CD4-positive, alpha-beta T cell (primary cell): Measurements from ENCODE around the gene NHSL2. TPM values are rescaled to one million over a fixed set of nuclear protein-coding genes. Genes with fewer than 3 reads are reported as not detected.
"Not testable (repeated sequence)": the region's sequence is repeated elsewhere in the genome, so short reads cannot be mapped to it uniquely, and the experiment has no call there.

ENCODE experiments used
- ATAC-seq: fragments of 200-7000 bp; cut with Tn5 transposase; one replicate; pipeline ENCODE4 v1.10.0; 2022; ENCODE audit warnings: mild to moderate bottlenecking; ENCODE audit not compliant: poor library complexity
- CTCF ChIA-PET: fragments of 350-600 bp; sonication (Branson Sonifier 250); formaldehyde crosslinking; loops from one replicate; lab custom pipeline; 2021; ENCODE audit warnings: antibody characterized with exemption, inconsistent platforms; lab: Charles Lee
- POLR2A ChIA-PET: fragments of 350-600 bp; sonication (Branson Sonifier 250); formaldehyde crosslinking; loops from one replicate; lab custom pipeline; 2021; ENCODE audit warnings: antibody characterized with exemption, inconsistent platforms; lab: Charles Lee
- DNase-seq, 14 experiments: peaks; one replicate each; pipeline ENCODE4 v3.0.0-alpha.2; 2013 to 2020; ENCODE audit warnings: mixed read lengths in 2 of 14
- H3K27ac ChIP-seq, 2 donors: one replicate each; pipeline versions ENCODE4 v1.5.1 to v1.7.0; 2013; ENCODE audit warnings: low read length in 2 of 2, low read depth in 1 of 2, mild to moderate bottlenecking in 1 of 2
- H3K27me3 ChIP-seq, 2 experiments: 1 replicate in 1 of 2; 2 replicates in 1 of 2; pipeline versions ENCODE4 v1.6.1 to v1.7.0; 2013; ENCODE audit warnings: low read length in 2 of 2, control low read depth in 1 of 2, mild to moderate bottlenecking in 1 of 2, moderate library complexity in 1 of 2; ENCODE audit not compliant: insufficient read depth in 2 of 2, control insufficient read depth in 1 of 2
- H3K36me3 ChIP-seq: one replicate; pipeline ENCODE4 v1.6.1; 2013; ENCODE audit warnings: low read length, control low read depth; ENCODE audit not compliant: insufficient read depth
- H3K4me1 ChIP-seq: one replicate; pipeline ENCODE4 v1.6.1; 2013; ENCODE audit warnings: low read length, control low read depth; ENCODE audit not compliant: insufficient read depth
- H3K4me3 ChIP-seq: one replicate; pipeline ENCODE4 v1.5.1; 2013; ENCODE audit warnings: mild to moderate bottlenecking, low read length, moderate library complexity
- H3K9me3 ChIP-seq, 2 experiments: 1 replicate in 1 of 2; 2 replicates in 1 of 2; pipeline versions ENCODE4 v1.6.1 to v1.7.0; 2013; ENCODE audit warnings: low read length in 2 of 2, mild to moderate bottlenecking in 2 of 2, control low read depth in 1 of 2, moderate library complexity in 1 of 2; ENCODE audit not compliant: control insufficient read depth in 1 of 2, insufficient read depth in 1 of 2
- H3K27ac Mint-ChIP-seq: one replicate; pipeline ENCODE4 v1.8.0; 2020; ENCODE audit warnings: mixed read lengths
- H3K27me3 Mint-ChIP-seq: one replicate; pipeline ENCODE4 v1.8.0; 2021; ENCODE audit warnings: mixed read lengths
- H3K36me3 Mint-ChIP-seq: one replicate; pipeline ENCODE4 v1.8.0; 2021; ENCODE audit warnings: low read depth, mixed read lengths
- H3K4me1 Mint-ChIP-seq: one replicate; pipeline ENCODE4 v1.8.0; 2021; ENCODE audit warnings: low read depth, mixed read lengths
- H3K4me3 Mint-ChIP-seq: one replicate; pipeline ENCODE4 v1.8.0; 2020; ENCODE audit warnings: mild to moderate bottlenecking, mixed read lengths
- H3K9me3 Mint-ChIP-seq: one replicate; pipeline ENCODE4 v1.8.0; 2020; ENCODE audit warnings: mixed read lengths
- CTCF ChIP-seq: fragments of 200-600 bp; IDR thresholded peaks from one replicate; pipeline ENCODE4 v1.8.0; 2022; ENCODE audit warnings: antibody characterized with exemption, mild to moderate bottlenecking
- intact Hi-C, 2 experiments: fragments of 100-400 bp; cut with DNase I in 1 of 2; cut with micrococcal nuclease in 1 of 2; formaldehyde crosslinking; loops; one replicate each; pipeline versions ENCODE4 v1.15.1 to v1.9.0; 2023 to 2025; cut with DNase I, micrococcal nuclease
- total RNA-seq, 174 experiments: library from RNA in 2 of 174; stranded (reverse) in 2 of 174; gene quantifications; one replicate each; pipeline ENCODE4 v1.2.3 and lab custom pipeline; 2021 to 2026

The NHSL2 gene
- total RNA-seq, 2 experiments from 2014 or later: 1.3 to 1.5 TPM

- H3K4me3 Mint-ChIP-seq: no peak overlapping the region
- no peaks in the 10 kb centered on the region for H3K36me3 Mint-ChIP-seq
- TF ChIP-seq CTCF: no peak
- no peak overlapping the region for H3K27ac ChIP-seq
- H3K27me3 ChIP-seq: no peaks in the 10 kb centered on the region
- ATAC-seq: no peak
- H3K4me3 ChIP-seq: no peak overlapping the region
- ChIA-PET POLR2A (no interaction called here), CTCF (no interaction called here)
- no peaks in the 10 kb centered on the region for H3K4me1 ChIP-seq
- intact Hi-C loops: no loop called here
- H3K36me3 ChIP-seq: no peaks in the 10 kb centered on the region
- no peaks in the 10 kb centered on the region for H3K27me3 Mint-ChIP-seq
- no peaks in the 10 kb centered on the region for H3K4me1 Mint-ChIP-seq
- no peak for DNase-seq
- no peaks in the 10 kb centered on the region for H3K9me3 Mint-ChIP-seq
- no peak overlapping the region for H3K27ac Mint-ChIP-seq
- no peaks in the 10 kb centered on the region for H3K9me3 ChIP-seq
Observed at GRCh38 chrX:72159769-72160168, 249.1 kb downstream of the NHSL2 start.

- intact Hi-C loops: no loop called here
- no peaks in the 10 kb centered on the region for H3K27me3 Mint-ChIP-seq
- peaks cover 11% of the 10 kb centered on the region for H3K4me1 Mint-ChIP-seq
- H3K36me3 Mint-ChIP-seq: no peaks in the 10 kb centered on the region
- no peak overlapping the region for H3K4me3 Mint-ChIP-seq
- Histone ChIP-seq H3K36me3 (no peaks in the 10 kb centered on the region), H3K4me1 (peaks cover 2% of the 10 kb centered on the region), H3K9me3 (no peaks in the 10 kb centered on the region), H3K27ac (no peak overlapping the region), H3K4me3 (no peak overlapping the region), H3K27me3 (no peaks in the 10 kb centered on the region)
- POLR2A ChIA-PET: no interaction called here
- no peak for TF ChIP-seq CTCF
- no peak for ATAC-seq
- CTCF ChIA-PET: no interaction called here
- DNase-seq: no peak
- H3K27ac Mint-ChIP-seq: no peak overlapping the region
- H3K9me3 Mint-ChIP-seq: no peaks in the 10 kb centered on the region
Observed at GRCh38 chrX:72165551-72165950, 254.9 kb downstream of the NHSL2 start.

GRCh38 chrX:72169008-72169728 lies 258.5 kb downstream of the NHSL2 start:
- ChIA-PET CTCF (no interaction called here), POLR2A (interaction anchor here (1.0 kb wide), 1 partner anchor 12 kb away, joined by 12 read pairs; the partner anchor contains the start of gene PIN4)
- H3K36me3 ChIP-seq: no peaks in the 10 kb centered on the region
- TF ChIP-seq CTCF: no peak
- H3K9me3 Mint-ChIP-seq: no peaks in the 10 kb centered on the region
- peak; percentile 2 to 86 (median 12) for DNase-seq
- intact Hi-C loops: no loop called here
- no peaks in the 10 kb centered on the region for H3K36me3 Mint-ChIP-seq
- H3K4me1 Mint-ChIP-seq: peaks cover 11% of the 10 kb centered on the region
- H3K9me3 ChIP-seq: no peaks in the 10 kb centered on the region
- H3K4me1 ChIP-seq: peaks cover 2% of the 10 kb centered on the region
- peak overlapping the region; percentile 15 to 75 for H3K27ac ChIP-seq
- H3K4me3 ChIP-seq: peak overlapping the region; percentile 52
- ATAC-seq: peak; percentile 91
- peak overlapping the region; percentile 87 for H3K27ac Mint-ChIP-seq
- peak overlapping the region; percentile 78 for H3K4me3 Mint-ChIP-seq
- H3K27me3 ChIP-seq: no peaks in the 10 kb centered on the region
- no peaks in the 10 kb centered on the region for H3K27me3 Mint-ChIP-seq

GRCh38 chrX:72176289-72176688 lies 265.6 kb downstream of the NHSL2 start:
- H3K4me1 ChIP-seq, H3K27me3 Mint-ChIP-seq, intact Hi-C loops, DNase-seq, ATAC-seq, POLR2A ChIA-PET, H3K9me3 ChIP-seq, H3K4me3 ChIP-seq, H3K27ac Mint-ChIP-seq, CTCF ChIA-PET, H3K36me3 ChIP-seq, H3K27me3 ChIP-seq, H3K9me3 Mint-ChIP-seq, H3K36me3 Mint-ChIP-seq, H3K4me3 Mint-ChIP-seq, H3K27ac ChIP-seq: not testable (repeated sequence)
- H3K4me1 Mint-ChIP-seq: peaks cover 11% of the 10 kb centered on the region
